ENCODE results near the gene ACAD9.
"Not testable (repeated sequence)": the region's sequence is repeated elsewhere in the genome, so short reads cannot be mapped to it uniquely, and the experiment has no call there.

The ACAD9 gene

GRCh38 chr3:128879125-128879969 lies at the start of gene ACAD9:
Gene ACAD9, plus strand, starts transcription at chr3:128879620. Its CDS starts 72 bp downstream, at chr3:128879692.
- DNase-seq: peak; percentile 98

DNA sequence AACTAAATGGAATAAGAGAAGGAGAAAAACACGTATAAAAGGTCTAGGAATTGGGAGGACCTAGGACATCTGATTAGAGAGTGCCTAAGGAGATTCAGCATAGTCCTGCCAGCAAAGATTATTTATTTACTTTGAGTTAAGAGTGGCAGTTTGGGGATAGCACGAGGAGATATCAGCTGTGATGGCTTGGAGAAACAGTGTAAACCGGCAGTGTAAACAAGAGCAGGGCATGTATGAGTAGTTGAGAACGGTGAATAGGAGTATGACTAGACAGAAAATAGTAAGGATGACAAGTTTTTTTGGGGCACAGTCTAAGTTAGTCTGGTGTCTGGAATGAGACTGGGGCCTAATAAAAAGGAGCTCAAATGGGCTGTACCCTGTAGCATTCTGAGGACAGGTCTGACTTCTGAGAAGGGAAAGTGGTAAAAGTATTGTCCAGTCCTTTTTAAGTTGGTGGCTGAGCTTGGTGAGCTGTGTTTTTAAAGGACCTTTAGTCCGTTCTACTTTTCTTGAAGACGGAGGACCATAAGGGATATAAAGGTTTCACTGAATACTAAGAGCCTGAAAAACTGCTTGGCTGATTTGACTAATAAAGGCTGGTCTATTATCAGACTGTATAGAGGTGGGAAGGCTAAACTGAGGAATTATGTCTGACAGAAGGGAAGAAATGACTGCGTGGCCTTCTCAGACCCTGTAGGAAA lies 49.3 kb upstream of the ACAD9 start:
- DNase-seq: not testable (repeated sequence)

- DNase-seq: not testable (repeated sequence)
Observed at GRCh38 chr3:128830762-128831161, 48.7 kb upstream of the ACAD9 start.

GRCh38 chr3:128832979-128833378 lies 46.4 kb upstream of the ACAD9 start:
- not testable (repeated sequence) for DNase-seq

- DNase-seq: no peak
Observed at GRCh38 chr3:128835096-128835495, 44.3 kb upstream of the ACAD9 start.

- no peak for DNase-seq
Observed at GRCh38 chr3:128841926-128842920, 37.2 kb upstream of the ACAD9 start.

- DNase-seq: no peak
Observed at GRCh38 chr3:128844502-128844901, 34.9 kb upstream of the ACAD9 start.

GRCh38 chr3:128845119-128845777 lies 34.2 kb upstream of the ACAD9 start:
- no peak for DNase-seq

GRCh38 chr3:128845778-128846485 lies 33.5 kb upstream of the ACAD9 start:
- peak; percentile 94 to 96 for DNase-seq

DNA sequence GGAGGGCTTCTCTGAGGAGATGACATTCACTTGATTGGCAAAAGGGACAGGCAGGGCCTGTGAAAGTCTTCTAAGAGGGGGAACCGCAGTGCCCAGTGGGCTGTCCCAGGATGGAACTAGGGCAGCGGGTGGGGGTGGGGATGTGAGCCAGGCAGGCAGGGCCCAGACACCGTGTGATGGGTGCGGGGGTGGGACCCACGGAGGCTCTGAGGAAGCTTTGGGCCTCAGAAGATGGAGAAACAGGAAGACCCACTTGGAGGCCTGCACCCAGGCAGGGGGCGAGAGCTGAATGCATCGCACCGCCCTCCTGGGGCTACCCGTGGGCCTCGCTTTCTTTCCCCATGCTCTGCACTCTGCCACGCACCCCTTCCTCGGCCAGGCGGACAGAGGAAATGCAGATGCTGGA lies 32.9 kb upstream of the ACAD9 start:
- DNase-seq: peak in 1 of 2 experiments; percentile 45

- DNase-seq: no peak
Observed at GRCh38 chr3:128847666-128848370, 31.6 kb upstream of the ACAD9 start.

GRCh38 chr3:128848936-128849335 lies 30.5 kb upstream of the ACAD9 start:
- no peak for DNase-seq

GRCh38 chr3:128849911-128850455 lies 29.4 kb upstream of the ACAD9 start:
- DNase-seq: peak; percentile 24 to 27

DNA sequence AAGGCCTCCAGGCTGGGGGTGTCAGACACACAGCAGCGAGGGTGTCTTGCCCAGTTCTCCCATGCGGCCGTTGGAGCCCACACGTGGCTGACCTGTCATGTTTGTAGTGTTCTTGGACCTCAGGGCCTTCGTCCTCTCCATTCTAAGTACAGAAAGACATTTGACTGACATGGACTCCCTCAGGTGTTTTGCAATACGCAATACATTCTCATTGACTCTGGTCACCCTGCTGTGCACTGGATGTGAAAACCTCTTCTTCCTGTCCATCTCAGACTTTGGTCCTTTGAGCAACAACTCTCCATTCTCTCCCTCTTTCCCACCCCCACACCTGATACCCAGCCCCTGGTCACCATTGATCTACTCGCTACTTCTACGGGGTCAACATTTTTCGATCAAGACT lies 28.9 kb upstream of the ACAD9 start:
- peak in 1 of 2 experiments; percentile 12 for DNase-seq

GRCh38 chr3:128851601-128852000 lies 27.8 kb upstream of the ACAD9 start:
- no peak for DNase-seq

GRCh38 chr3:128853826-128854225 lies 25.6 kb upstream of the ACAD9 start:
- no peak for DNase-seq

GRCh38 chr3:128854475-128854874 lies 24.9 kb upstream of the ACAD9 start:
- DNase-seq: peak; percentile 89 to 96

DNA sequence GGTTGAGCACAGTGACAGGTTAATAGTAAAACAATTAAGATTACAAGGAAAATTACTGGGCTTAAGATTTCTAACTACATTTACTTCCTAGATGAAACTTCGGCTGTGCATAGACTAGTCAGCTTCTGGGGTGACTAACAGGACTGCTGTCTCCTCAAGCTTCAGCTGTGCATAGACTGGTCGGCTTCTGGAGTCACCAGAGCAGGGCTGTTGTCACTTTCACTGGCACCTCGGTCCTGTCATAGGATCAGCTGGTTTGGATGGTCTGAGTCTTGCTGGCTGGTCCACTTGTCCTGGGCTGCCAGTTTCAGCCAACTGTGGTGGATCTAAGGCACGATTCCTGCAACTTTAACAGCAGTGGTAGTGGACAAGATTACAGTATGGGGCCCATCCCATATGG lies 23.9 kb upstream of the ACAD9 start:
- DNase-seq: no peak

- DNase-seq: no peak
Observed at GRCh38 chr3:128858167-128858566, 21.3 kb upstream of the ACAD9 start.

- no peak for DNase-seq
Observed at GRCh38 chr3:128859630-128860029, 19.8 kb upstream of the ACAD9 start.

- no peak for DNase-seq
Observed at GRCh38 chr3:128861491-128861890, 17.9 kb upstream of the ACAD9 start.

All from AML-193 (cell line).